GM12891 (cell line): Measurements from ENCODE around the gene NDUFS7.

ENCODE experiments used
- POLR2A ChIP-seq: IDR thresholded peaks from 2 replicates; pipeline ENCODE4 v1.6.1; 2011; ENCODE audit warnings: low read depth, low read length, control low read depth
- POLR2AphosphoS5 ChIP-seq: IDR thresholded peaks from 2 replicates; pipeline ENCODE4 v1.6.1; 2011; ENCODE audit warnings: low read depth, low read length, control low read depth
- SPI1 ChIP-seq: IDR thresholded peaks from 2 replicates; pipeline ENCODE4 v1.6.1; 2011; ENCODE audit warnings: low read depth, low read length, control low read depth

- TF ChIP-seq SPI1 (no peak), POLR2AphosphoS5 (no peak), POLR2A (no peak)
Observed at GRCh38 chr19:1421958-1422305, 38.2 kb downstream of the NDUFS7 start.
